Activated T-cell treated with anti-CD3 and anti-CD28 coated beads, Interleukin-2, amount 50 U/mL, for 4 hours (primary cell): Measurements from ENCODE around the gene DDX6. TPM values are rescaled to one million over a fixed set of nuclear protein-coding genes. Genes with fewer than 3 reads are reported as not detected.
A peak's percentile ranks its signal among the peaks of the same experiment; 100 is the strongest.
"Not testable (repeated sequence)": the region's sequence is repeated elsewhere in the genome, so short reads cannot be mapped to it uniquely, and the experiment has no call there.

ENCODE experiments used
- ATAC-seq, 2 donors: fragments of 200-7000 bp; cut with Tn5 transposase; one replicate each; pipeline ENCODE4 v1.10.0; 2021
- DNase-seq: peaks from one replicate; pipeline ENCODE4 v3.0.0-alpha.2; 2020
- H3K27me3 Mint-ChIP-seq: one replicate; pipeline ENCODE4 v1.8.0; 2021; ENCODE audit warnings: low read depth, mixed read lengths
- H3K36me3 Mint-ChIP-seq: one replicate; pipeline ENCODE4 v1.8.0; 2022; ENCODE audit warnings: mixed read lengths; ENCODE audit not compliant: insufficient read depth
- H3K4me1 Mint-ChIP-seq: one replicate; pipeline ENCODE4 v1.8.0; 2021; ENCODE audit warnings: low read depth, mixed read lengths
- H3K4me3 Mint-ChIP-seq: one replicate; pipeline ENCODE4 v1.8.0; 2021; ENCODE audit warnings: mild to moderate bottlenecking, moderate library complexity, mixed read lengths
- H3K9me3 Mint-ChIP-seq: one replicate; pipeline ENCODE4 v1.8.0; 2021; ENCODE audit warnings: mixed read lengths
- total RNA-seq, 3 donors: library from RNA; stranded (reverse); gene quantifications; one replicate each; pipeline ENCODE4 v1.2.1, GENCODE V29; 2021

The DDX6 gene
- total RNA-seq, 3 donors from 2014 or later = 121 to 147 (median 132) TPM

DNA sequence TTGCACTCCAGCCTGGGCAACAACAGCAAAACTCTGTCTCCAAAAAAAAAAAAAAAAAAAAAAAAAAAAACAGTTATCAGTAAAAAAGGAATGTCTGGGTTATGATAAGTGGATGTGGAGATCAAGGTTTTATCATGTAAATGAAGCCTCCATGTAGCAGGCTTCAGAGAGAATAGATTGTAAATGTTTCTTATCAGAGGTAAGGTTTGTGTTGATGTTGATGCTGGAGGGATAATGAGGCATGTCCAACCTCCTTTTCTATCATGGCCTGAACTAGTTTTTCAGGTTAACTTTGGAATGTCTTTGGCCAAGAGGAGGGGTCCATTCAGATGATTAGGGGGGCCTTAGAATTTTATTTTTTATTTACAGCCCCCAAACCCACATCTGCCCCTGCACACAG is 76.1 kb downstream of the DDX6 start:
- DNase-seq = no peak
- no peak overlapping the region for H3K4me3 Mint-ChIP-seq
- no peaks in the 10 kb centered on the region for H3K27me3 Mint-ChIP-seq
- H3K36me3 Mint-ChIP-seq = no peaks in the 10 kb centered on the region
- H3K9me3 Mint-ChIP-seq = no peaks in the 10 kb centered on the region
- no peak for ATAC-seq
- peaks cover 4% of the 10 kb centered on the region for H3K4me1 Mint-ChIP-seq

DNA sequence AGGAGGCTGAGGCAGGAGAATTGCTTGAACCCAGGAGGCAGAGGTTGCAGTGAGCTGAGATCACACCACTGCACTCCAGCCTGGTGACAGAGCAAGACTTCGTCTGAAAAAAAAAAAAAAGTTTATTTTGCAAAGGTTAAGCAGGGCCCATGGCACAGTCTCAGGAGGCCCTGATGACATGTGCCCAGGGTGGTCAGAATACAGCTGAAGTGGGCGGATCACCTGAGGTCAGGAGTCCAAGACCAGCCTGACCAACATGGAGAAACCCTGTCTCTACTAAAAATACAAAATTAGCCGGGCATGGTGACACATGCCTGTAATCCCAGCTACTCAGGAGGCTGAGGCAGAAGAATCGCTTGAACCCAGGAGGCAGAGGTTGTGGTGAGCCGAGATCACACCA is 76.5 kb downstream of the DDX6 start:
- DNase-seq, H3K36me3 Mint-ChIP-seq, ATAC-seq, H3K27me3 Mint-ChIP-seq, H3K4me3 Mint-ChIP-seq, H3K4me1 Mint-ChIP-seq, H3K9me3 Mint-ChIP-seq: not testable (repeated sequence)

DNA sequence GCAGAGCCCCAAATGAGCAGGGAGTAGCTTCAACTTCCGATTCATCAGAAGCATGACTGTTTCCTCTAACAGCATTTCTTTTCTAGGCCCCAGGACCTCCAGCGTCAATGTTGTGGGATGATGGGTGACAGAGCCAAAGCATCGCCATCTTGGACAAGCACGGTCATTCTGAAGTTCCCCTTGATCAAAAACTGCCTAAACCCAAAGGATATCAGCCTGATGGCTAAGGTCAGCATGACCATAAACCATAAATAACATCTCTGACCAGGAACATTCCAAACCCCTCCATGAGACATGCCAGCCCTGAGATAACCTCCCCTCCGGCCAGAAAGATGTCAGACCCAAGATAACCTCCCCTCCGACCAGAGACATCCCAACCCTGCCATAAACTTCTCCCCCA is 82.7 kb downstream of the DDX6 start:
- DNase-seq (no peak), ATAC-seq (no peak)
- H3K4me1 Mint-ChIP-seq = peaks cover 30% of the 10 kb centered on the region
- H3K9me3 Mint-ChIP-seq = no peaks in the 10 kb centered on the region
- H3K27me3 Mint-ChIP-seq = no peaks in the 10 kb centered on the region
- H3K36me3 Mint-ChIP-seq = no peaks in the 10 kb centered on the region
- no peak overlapping the region for H3K4me3 Mint-ChIP-seq

DNA sequence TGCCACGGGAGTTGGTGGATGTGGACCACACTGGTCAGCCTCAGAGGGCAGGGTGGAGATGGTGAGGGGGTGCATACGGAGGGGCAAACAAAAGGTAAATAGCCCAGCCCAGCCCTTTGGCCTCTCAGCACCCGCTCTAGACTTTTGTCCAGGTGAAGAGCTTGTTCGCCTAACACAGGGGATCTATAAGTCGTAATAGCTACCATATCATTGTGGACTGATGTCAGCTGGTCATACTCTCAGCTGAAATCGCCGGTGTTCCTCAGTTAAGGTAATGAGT is 84.5 kb downstream of the DDX6 start:
- DNase-seq (no peak), ATAC-seq (no peak)
- H3K27me3 Mint-ChIP-seq = no peaks in the 10 kb centered on the region
- H3K9me3 Mint-ChIP-seq = no peaks in the 10 kb centered on the region
- H3K36me3 Mint-ChIP-seq = no peaks in the 10 kb centered on the region
- H3K4me1 Mint-ChIP-seq = peaks cover 32% of the 10 kb centered on the region
- H3K4me3 Mint-ChIP-seq = no peak overlapping the region

DNA sequence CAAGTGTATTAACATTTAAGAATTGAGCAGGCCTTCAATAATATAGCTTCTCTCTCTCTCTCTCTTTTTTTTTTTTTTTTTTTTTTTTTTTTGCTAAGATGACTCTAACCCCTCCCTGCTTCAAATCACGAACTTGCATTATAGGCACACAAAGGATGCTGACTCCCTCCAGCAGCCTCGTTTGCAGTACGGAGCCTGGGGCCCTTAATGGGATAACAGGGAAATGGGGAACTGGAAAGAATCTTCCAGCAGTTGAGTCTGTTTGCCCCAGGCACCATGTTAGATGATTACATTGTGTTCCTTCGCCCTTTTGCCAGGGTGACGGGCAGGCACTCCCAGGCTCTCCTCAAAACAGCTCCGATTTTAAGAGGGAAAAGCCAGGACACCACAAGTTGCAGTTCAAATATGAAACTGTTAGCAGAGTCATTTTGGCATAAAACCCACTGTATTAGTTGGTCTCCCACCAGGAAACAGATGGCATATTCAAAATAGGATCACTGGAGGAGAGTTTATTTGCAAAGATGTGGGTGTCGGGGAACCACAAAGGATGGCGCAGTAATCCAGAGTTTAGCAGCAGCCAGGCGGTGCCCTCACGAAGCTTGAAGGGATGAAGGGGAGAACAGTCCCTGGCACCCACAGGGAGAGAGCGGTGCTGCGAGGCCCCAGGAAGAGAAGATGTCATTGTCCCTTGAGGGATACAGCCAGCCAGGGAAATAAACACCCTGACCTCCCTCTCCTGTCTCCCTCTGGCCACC is 85.0 kb downstream of the DDX6 start:
- no peak for ATAC-seq
- H3K36me3 Mint-ChIP-seq = no peaks in the 10 kb centered on the region
- no peaks in the 10 kb centered on the region for H3K9me3 Mint-ChIP-seq
- H3K27me3 Mint-ChIP-seq = no peaks in the 10 kb centered on the region
- no peak for DNase-seq
- peaks cover 32% of the 10 kb centered on the region for H3K4me1 Mint-ChIP-seq
- no peak overlapping the region for H3K4me3 Mint-ChIP-seq

DNA sequence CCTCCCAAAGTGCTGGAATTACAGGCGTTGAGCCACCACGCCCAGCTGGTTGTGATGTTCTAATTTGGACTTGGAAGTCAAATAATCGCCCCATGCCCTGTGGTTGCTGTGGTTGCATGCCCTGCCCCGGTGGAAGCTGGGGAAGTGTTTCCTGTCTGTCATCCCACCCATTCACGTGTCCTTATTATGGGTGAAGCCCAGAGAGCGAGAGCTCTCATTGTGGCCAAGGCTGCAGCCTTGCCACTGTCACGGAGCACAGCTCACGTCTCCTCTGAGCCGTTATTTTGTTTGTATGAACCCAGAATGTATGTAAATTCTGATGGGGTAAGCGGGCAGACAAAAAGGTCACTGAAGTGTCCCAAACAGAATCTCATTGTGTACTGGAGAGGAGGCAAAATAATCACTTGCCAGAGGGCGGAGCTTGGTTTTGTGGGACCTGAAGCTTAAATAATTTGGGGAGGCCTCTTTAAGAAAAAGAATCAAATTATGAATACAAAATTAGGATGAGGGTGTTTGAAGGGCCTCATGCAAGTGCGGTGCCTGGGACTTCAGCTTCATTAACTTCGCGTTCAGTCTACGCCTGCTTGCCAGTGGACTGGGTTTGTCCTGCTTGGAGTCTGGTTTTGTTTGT is 85.7 kb downstream of the DDX6 start:
- ATAC-seq (peak; percentile 56 to 67), DNase-seq (no peak)
- peak overlapping the region; percentile 20 for H3K4me3 Mint-ChIP-seq
- H3K36me3 Mint-ChIP-seq = no peaks in the 10 kb centered on the region
- H3K4me1 Mint-ChIP-seq = peaks cover 35% of the 10 kb centered on the region
- H3K9me3 Mint-ChIP-seq = peaks cover 3% of the 10 kb centered on the region
- H3K27me3 Mint-ChIP-seq = no peaks in the 10 kb centered on the region

DNA sequence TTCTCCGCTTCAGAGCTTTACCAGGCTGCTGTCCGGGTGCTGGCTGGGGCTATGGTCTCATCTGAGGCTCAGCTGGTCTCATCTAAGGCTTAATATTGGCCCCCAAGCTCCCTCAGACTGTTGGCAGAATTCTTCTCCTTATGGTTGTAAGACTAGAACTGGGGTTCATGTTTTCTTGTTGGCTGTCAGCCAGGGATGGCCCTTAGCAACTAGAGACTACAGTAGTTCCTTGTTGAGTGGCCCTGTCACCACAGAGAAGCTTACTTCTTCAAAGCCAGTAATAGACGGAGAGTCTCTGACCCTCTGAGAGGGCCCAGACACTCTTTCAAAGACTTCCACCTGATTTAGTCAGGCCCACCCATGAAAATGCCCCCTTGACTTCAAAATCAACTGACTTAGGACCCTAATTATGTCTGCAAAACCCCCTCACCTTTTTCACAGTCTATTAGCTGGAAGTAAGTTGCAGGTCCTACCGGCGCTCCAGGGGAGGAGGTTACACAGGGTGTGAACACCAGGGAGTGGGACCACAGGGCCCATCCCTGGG is 87.3 kb downstream of the DDX6 start:
- Mint-ChIP-seq H3K27me3 (no peaks in the 10 kb centered on the region), H3K4me1 (peaks cover 51% of the 10 kb centered on the region), H3K4me3 (no peak overlapping the region), H3K9me3 (peaks cover 4% of the 10 kb centered on the region), H3K36me3 (no peaks in the 10 kb centered on the region)
- no peak for DNase-seq
- ATAC-seq = no peak

DNA sequence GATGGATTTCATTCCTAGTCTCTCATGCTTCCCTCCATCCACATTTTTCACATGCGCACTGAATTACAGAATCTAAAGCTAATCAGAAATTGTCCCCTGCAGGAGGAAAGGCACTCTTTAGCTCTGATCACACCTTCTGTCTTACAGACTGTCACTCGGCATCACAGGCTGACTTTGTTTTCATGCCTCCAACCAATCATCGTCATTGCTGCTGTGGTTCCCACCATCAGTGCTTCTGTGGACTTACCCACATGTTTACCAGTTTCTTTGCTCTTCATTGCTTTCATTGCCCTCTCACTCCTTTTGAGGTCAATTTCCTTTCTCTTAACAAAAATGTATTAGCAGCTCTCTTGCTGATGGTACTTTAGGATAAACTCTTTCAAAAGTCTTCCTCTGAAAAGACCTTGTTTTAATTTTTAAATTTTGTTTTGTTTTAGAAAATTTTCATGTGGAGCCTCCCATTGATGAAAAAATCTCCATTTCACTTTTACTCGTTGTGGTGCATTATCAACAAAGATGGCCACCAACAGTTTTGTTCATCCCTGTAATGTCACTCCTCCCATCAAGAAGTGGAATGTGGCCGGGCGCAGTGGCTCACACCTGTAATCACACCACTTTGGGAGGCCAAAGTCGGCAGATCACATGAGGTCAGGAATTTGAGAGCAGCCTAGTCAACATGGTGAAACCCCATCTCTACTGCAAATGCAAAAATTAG is 91.3 kb downstream of the DDX6 start:
- peak; percentile 31 for DNase-seq
- peaks cover 60% of the 10 kb centered on the region for H3K4me1 Mint-ChIP-seq

More for the DNA sequence above, 91.3 kb downstream of the DDX6 start:
- Mint-ChIP-seq H3K9me3 (peaks cover 4% of the 10 kb centered on the region), H3K36me3 (no peaks in the 10 kb centered on the region), H3K27me3 (no peaks in the 10 kb centered on the region), H3K4me3 (no peak overlapping the region)
- ATAC-seq = peak; percentile 49 to 65

Other genes with a start within 250 kb of the DDX6 start
- gene IFT46, start 225.2 kb downstream of the DDX6 start, total RNA-seq = 10 to 100 TPM; 22.5 to 29.7 (median 23.2) TPM
- 100 to 1,000 TPM; 180 to 190 (median 183) TPM for gene ARCN1, start 218.8 kb downstream of the DDX6 start, total RNA-seq
- gene PHLDB1, start 183.5 kb downstream of the DDX6 start, total RNA-seq = 1 to 10 TPM in 2 of 3 donors, under 1 TPM in 1; 0.90 to 1.9 (median 1.3) TPM
- gene TREH, start 111.5 kb downstream of the DDX6 start, total RNA-seq = not detected
- gene CXCR5, start 92.7 kb upstream of the DDX6 start, total RNA-seq = 10 to 100 TPM; 17.6 to 30.8 (median 23.7) TPM
- gene BCL9L, start 134.8 kb upstream of the DDX6 start, total RNA-seq = 10 to 100 TPM; 26.1 to 31.2 (median 26.9) TPM
- gene UPK2, start 165.1 kb upstream of the DDX6 start, total RNA-seq = not detected
- gene FOXR1, start 180.6 kb upstream of the DDX6 start, total RNA-seq = not detected
- 10 to 100 TPM; 23.6 to 33.1 (median 31.0) TPM for gene CENATAC, start 207.0 kb upstream of the DDX6 start, total RNA-seq
- gene RPS25, start 227.2 kb upstream of the DDX6 start, total RNA-seq = 1,000 to 10,000 TPM; 1,565 to 1,602 (median 1,576) TPM
- 100 to 1,000 TPM; 115 to 146 (median 131) TPM for gene TRAPPC4, start 227.6 kb upstream of the DDX6 start, total RNA-seq
- 10 to 100 TPM; 10.1 to 13.8 (median 13.5) TPM for gene SLC37A4, start 239.7 kb upstream of the DDX6 start, total RNA-seq